Mesothelial cell of epicardium (in vitro differentiated cells): ENCODE results near the gene GRID2. TPM values are rescaled to one million over a fixed set of nuclear protein-coding genes. Genes with fewer than 3 reads are reported as not detected.
"Not testable (repeated sequence)": the region's sequence is repeated elsewhere in the genome, so short reads cannot be mapped to it uniquely, and the experiment has no call there.

Source experiments
- DNase-seq, 2 experiments: peaks; one replicate each; pipeline ENCODE4 v3.0.0; 2021; ENCODE audit warnings: low spot score in 2 of 2; ENCODE audit not compliant: unreplicated experiment in 2 of 2
- H3K27ac Mint-ChIP-seq: 2 replicates; pipeline ENCODE4 v1.8.0; 2021; ENCODE audit warnings: mixed read lengths
- H3K27me3 Mint-ChIP-seq: 2 replicates; pipeline ENCODE4 v1.8.0; 2021; ENCODE audit warnings: low read depth, mixed read lengths
- H3K36me3 Mint-ChIP-seq: 2 replicates; pipeline ENCODE4 v1.8.0; 2021; ENCODE audit warnings: mixed read lengths
- H3K4me1 Mint-ChIP-seq: 2 replicates; pipeline ENCODE4 v1.8.0; 2021; ENCODE audit warnings: mixed read lengths
- H3K4me3 Mint-ChIP-seq: 2 replicates; pipeline ENCODE4 v1.8.0; 2021; ENCODE audit warnings: mild to moderate bottlenecking, moderate library complexity, mixed read lengths
- H3K9me3 Mint-ChIP-seq: 2 replicates; pipeline ENCODE4 v1.8.0; 2021; ENCODE audit warnings: mixed read lengths
- total RNA-seq: library from RNA; stranded (reverse); gene quantifications from 3 replicates; pipeline ENCODE4 v1.2.1, GENCODE V29; 2021
- TF ChIP-seq, protein P1 (sequence below): fragments of 200-600 bp; sonication (generic); IDR thresholded peaks from one replicate; pipeline ENCODE4 v1.5.0; 2021; ENCODE audit warnings: antibody characterized with exemption; ENCODE audit not compliant: unreplicated experiment

Gene GRID2
- total RNA-seq, 1 donor from 2014 or later: 3.1 TPM

DNA sequence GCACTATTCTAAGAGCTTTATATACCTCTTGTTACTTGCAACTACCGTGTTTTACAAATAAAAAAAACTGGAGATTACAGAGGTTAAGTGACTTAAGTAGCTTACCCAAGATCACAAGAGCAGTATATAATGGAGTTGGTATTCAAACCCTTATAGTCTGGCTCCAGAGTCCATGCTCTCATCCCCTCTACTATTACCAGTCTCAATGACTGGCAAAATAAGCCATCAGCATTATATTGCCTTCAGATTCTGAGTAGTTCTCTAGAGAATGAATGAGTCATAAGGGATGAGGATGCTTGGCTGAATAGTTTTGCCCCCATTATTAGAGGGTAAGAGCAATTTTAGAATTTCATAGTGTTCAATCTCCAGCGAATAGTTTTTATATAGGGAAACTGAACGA, 1354.7 kb downstream of the GRID2 start:
- Mint-ChIP-seq H3K9me3 (peaks cover 4% of the 10 kb centered on the region), H3K27ac (no peak overlapping the region), H3K27me3 (no peaks in the 10 kb centered on the region)

DNA sequence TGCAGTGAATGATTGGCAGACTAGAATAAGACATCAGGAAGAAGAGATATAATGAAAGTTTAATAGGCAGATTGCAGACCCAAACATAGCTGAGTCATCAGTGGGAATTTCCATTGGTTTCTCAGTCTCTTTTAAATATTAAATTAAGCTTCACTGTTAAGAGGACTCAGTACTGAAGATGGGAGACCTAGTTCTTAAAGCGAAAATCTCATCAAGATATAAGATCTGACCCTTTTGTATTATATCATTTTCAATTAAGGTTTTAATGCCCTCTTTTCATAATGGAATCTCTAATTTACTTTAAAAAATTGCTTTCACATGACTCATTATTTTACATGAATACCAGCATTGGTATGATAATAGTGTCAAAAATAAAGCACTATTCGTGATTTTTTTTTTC, 1355.9 kb downstream of the GRID2 start:
- H3K36me3 Mint-ChIP-seq: no peaks in the 10 kb centered on the region
- no peak overlapping the region for H3K4me3 Mint-ChIP-seq
- no peak overlapping the region for H3K27ac Mint-ChIP-seq
- no peak for DNase-seq
- TF ChIP-seq, protein P1, sequence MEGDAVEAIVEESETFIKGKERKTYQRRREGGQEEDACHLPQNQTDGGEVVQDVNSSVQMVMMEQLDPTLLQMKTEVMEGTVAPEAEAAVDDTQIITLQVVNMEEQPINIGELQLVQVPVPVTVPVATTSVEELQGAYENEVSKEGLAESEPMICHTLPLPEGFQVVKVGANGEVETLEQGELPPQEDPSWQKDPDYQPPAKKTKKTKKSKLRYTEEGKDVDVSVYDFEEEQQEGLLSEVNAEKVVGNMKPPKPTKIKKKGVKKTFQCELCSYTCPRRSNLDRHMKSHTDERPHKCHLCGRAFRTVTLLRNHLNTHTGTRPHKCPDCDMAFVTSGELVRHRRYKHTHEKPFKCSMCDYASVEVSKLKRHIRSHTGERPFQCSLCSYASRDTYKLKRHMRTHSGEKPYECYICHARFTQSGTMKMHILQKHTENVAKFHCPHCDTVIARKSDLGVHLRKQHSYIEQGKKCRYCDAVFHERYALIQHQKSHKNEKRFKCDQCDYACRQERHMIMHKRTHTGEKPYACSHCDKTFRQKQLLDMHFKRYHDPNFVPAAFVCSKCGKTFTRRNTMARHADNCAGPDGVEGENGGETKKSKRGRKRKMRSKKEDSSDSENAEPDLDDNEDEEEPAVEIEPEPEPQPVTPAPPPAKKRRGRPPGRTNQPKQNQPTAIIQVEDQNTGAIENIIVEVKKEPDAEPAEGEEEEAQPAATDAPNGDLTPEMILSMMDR: no peak
- no peaks in the 10 kb centered on the region for H3K4me1 Mint-ChIP-seq
- no peaks in the 10 kb centered on the region for H3K27me3 Mint-ChIP-seq
- peaks cover 4% of the 10 kb centered on the region for H3K9me3 Mint-ChIP-seq

More for the DNA sequence above, 1354.7 kb downstream of the GRID2 start:
- no peak for DNase-seq
- Mint-ChIP-seq H3K4me1 (no peaks in the 10 kb centered on the region), H3K36me3 (no peaks in the 10 kb centered on the region), H3K4me3 (no peak overlapping the region)
- TF ChIP-seq, protein P1: no peak

DNA sequence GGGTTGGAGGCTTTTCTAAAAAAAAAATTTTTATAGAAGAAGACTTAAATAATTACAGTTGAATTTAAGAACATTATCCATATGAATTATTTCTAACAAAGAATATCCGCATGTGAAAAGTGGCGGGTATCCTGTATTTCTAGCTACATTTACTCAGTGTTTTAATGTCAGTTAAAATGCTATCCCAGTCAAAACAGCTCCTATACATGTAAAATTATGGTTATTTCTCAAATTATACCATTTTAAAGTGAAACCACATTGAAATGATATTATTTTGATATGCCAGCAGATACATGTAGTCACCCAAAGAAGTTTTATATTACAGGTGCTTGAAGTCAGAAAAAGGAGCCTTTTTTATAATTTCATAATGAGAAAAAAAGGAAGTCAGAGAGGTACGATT, 1356.3 kb downstream of the GRID2 start:
- DNase-seq: no peak
- no peaks in the 10 kb centered on the region for H3K36me3 Mint-ChIP-seq
- H3K27me3 Mint-ChIP-seq: no peaks in the 10 kb centered on the region
- no peak overlapping the region for H3K4me3 Mint-ChIP-seq
- TF ChIP-seq, protein P1: no peak
- H3K9me3 Mint-ChIP-seq: peaks cover under 1% of the 10 kb centered on the region
- no peak overlapping the region for H3K27ac Mint-ChIP-seq
- H3K4me1 Mint-ChIP-seq: no peaks in the 10 kb centered on the region

DNA sequence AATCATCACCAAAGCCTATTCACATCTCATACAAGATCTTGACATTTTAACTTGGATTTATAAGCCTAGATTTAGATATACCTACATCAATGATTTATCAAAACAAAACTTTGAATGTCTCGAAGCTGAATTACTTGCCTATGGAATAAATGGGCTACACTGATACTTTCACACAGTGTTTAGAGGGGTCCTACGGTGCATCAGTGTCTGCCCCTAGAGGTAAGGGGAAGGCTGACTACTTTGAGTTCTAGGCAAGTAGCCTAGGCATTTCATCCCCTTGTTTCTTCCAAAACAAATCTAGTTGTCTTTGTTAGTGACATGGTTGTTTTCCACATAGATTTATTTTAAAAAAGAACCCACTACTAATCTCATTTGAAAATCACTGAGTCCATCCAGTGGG, 1366.7 kb downstream of the GRID2 start:
- DNase-seq: no peak
- no peaks in the 10 kb centered on the region for H3K9me3 Mint-ChIP-seq
- no peaks in the 10 kb centered on the region for H3K27me3 Mint-ChIP-seq
- H3K36me3 Mint-ChIP-seq: no peaks in the 10 kb centered on the region
- TF ChIP-seq, protein P1: no peak
- no peak overlapping the region for H3K4me3 Mint-ChIP-seq
- H3K27ac Mint-ChIP-seq: no peak overlapping the region
- H3K4me1 Mint-ChIP-seq: no peaks in the 10 kb centered on the region

DNA sequence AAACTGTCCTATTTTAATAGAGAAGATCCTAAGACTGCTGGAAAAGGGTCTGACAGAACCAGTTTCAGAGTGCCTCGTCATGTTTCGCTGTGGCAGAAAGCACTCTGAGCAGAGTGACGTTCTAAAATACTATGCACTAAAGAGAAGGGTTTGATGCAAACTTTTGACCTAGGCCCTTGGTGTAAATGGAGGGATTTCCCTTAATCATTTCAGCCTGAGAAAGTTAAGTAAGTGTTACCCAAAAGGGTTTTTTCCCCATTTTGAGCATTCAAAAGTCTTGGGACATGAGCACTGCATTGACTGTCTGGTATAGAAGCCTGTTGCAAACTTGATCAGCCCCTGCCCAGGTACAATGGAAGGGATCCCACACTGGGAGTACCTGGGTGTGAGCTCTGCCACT, 1367.3 kb downstream of the GRID2 start:
- no peak overlapping the region for H3K27ac Mint-ChIP-seq
- H3K4me3 Mint-ChIP-seq: no peak overlapping the region
- H3K27me3 Mint-ChIP-seq: no peaks in the 10 kb centered on the region
- no peaks in the 10 kb centered on the region for H3K9me3 Mint-ChIP-seq
- TF ChIP-seq, protein P1: no peak
- no peaks in the 10 kb centered on the region for H3K4me1 Mint-ChIP-seq
- no peak for DNase-seq
- H3K36me3 Mint-ChIP-seq: no peaks in the 10 kb centered on the region

DNA sequence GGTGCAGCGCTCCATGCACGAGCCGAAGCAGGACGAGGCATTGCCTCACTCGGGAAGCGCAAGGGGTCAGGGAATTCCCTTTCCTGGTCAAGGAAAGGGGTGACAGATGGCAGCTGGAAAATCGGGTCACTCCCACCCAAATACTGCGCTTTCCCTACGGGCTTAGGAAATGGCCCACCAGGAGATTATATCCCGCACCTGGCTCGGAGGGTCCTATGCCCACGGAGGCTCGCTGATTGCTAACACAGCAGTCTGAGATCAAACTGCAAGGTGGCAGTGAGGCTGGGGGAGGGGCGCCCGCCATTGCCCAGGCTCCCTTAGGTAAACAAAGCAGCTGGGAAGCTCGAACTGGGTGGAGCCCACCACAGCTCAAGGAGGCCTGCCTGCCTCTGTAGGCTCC, 1373.2 kb downstream of the GRID2 start:
- DNase-seq, H3K4me3 Mint-ChIP-seq, H3K27ac Mint-ChIP-seq, H3K4me1 Mint-ChIP-seq, H3K27me3 Mint-ChIP-seq, H3K36me3 Mint-ChIP-seq: not testable (repeated sequence)
- peaks cover 10% of the 10 kb centered on the region for H3K9me3 Mint-ChIP-seq
